NCI-H2029 treated with DMSO at 0.1 percent for 48 hours (cell line): Measurements from ENCODE around the gene PPP1R1A.
A peak's percentile ranks its signal among the peaks of the same experiment; 100 is the strongest.

Experiments
- DNase-seq: peaks from one replicate; lab custom pipeline; 2025; lab: John Stamatoyannopoulos, UW

PPP1R1A gene

GRCh38 chr12:54603173-54603814, 14.8 kb upstream of the PPP1R1A start:
- DNase-seq = peak; percentile 60

GRCh38 chr12:54602661-54603060, 14.2 kb upstream of the PPP1R1A start:
- DNase-seq = no peak

GRCh38 chr12:54601841-54602240, 13.4 kb upstream of the PPP1R1A start:
- DNase-seq = no peak

GRCh38 chr12:54598970-54599369, 10.5 kb upstream of the PPP1R1A start:
- DNase-seq = no peak

- DNase-seq = peak; percentile 9
These were observed 8.1 kb upstream of the PPP1R1A start for GRCh38 chr12:54596526-54596946.

GRCh38 chr12:54595471-54595870, 7.0 kb upstream of the PPP1R1A start:
- DNase-seq = no peak

GRCh38 chr12:54593725-54594124, 5.3 kb upstream of the PPP1R1A start:
- no peak for DNase-seq

GRCh38 chr12:54593135-54593534, 4.7 kb upstream of the PPP1R1A start:
- no peak for DNase-seq

GRCh38 chr12:54592316-54592715, 3.9 kb upstream of the PPP1R1A start:
- no peak for DNase-seq

GRCh38 chr12:54590978-54591591, 2.6 kb upstream of the PPP1R1A start:
- no peak for DNase-seq

- DNase-seq = no peak
These were observed 1.5 kb upstream of the PPP1R1A start for GRCh38 chr12:54589964-54590363.

GRCh38 chr12:54588890-54589267, 420 bp upstream of the PPP1R1A start:
- DNase-seq = no peak

- DNase-seq = no peak
These were observed 1.1 kb downstream of the PPP1R1A start for GRCh38 chr12:54587315-54587873.

GRCh38 chr12:54586620-54587019, 1.8 kb downstream of the PPP1R1A start:
- no peak for DNase-seq

GRCh38 chr12:54585243-54585642, 3.2 kb downstream of the PPP1R1A start:
- no peak for DNase-seq

- DNase-seq = no peak
These were observed 4.3 kb downstream of the PPP1R1A start for GRCh38 chr12:54584128-54584527.

- DNase-seq = no peak
These were observed 4.7 kb downstream of the PPP1R1A start for GRCh38 chr12:54583726-54584125.

- DNase-seq = no peak
These were observed 7.0 kb downstream of the PPP1R1A start for GRCh38 chr12:54581412-54581811.

GRCh38 chr12:54579696-54580333, 8.6 kb downstream of the PPP1R1A start:
- peak; percentile 37 for DNase-seq

GRCh38 chr12:54579258-54579657, 9.2 kb downstream of the PPP1R1A start:
- DNase-seq = no peak

- DNase-seq = no peak
These were observed 9.7 kb downstream of the PPP1R1A start for GRCh38 chr12:54578778-54579177.

GRCh38 chr12:54572881-54573280, 15.6 kb downstream of the PPP1R1A start:
- DNase-seq = no peak
